Loucy (cell line): Measurements from ENCODE around the gene PEX14.

ENCODE experiments used
- CTCF ChIP-seq: fragments of 200-600 bp; sonication (generic); conservative IDR thresholded peaks from 2 replicates; pipeline ENCODE4 v1.5.1; 2014; ENCODE audit warnings: mild to moderate bottlenecking, antibody characterized with exemption, low read length
- EZH2phosphoT487 ChIP-seq: fragments of 200-600 bp; IDR thresholded peaks from 2 replicates; pipeline ENCODE4 v1.6.1; 2018; ENCODE audit warnings: antibody characterized with exemption, mild to moderate bottlenecking, moderate library complexity, borderline replicate concordance

- TF ChIP-seq CTCF = no peak
- TF ChIP-seq EZH2phosphoT487 = no peak
Observed at GRCh38 chr1:10517677-10517982, 42.9 kb downstream of the PEX14 start.
